GM21786 (cell line): Measurements from ENCODE around the gene ID2.
"Not testable (repeated sequence)": the region's sequence is repeated elsewhere in the genome, so short reads cannot be mapped to it uniquely, and the experiment has no call there.

Experiments used
- ATAC-seq: cut with Tn5 transposase; IDR thresholded peaks from one replicate; pipeline ENCODE4 v1.9.1; 2021; ENCODE audit not compliant: unreplicated experiment

ID2 gene

GRCh38 chr2:8725838-8726237 lies 44.0 kb downstream of the ID2 start:
- no peak for ATAC-seq

DNA sequence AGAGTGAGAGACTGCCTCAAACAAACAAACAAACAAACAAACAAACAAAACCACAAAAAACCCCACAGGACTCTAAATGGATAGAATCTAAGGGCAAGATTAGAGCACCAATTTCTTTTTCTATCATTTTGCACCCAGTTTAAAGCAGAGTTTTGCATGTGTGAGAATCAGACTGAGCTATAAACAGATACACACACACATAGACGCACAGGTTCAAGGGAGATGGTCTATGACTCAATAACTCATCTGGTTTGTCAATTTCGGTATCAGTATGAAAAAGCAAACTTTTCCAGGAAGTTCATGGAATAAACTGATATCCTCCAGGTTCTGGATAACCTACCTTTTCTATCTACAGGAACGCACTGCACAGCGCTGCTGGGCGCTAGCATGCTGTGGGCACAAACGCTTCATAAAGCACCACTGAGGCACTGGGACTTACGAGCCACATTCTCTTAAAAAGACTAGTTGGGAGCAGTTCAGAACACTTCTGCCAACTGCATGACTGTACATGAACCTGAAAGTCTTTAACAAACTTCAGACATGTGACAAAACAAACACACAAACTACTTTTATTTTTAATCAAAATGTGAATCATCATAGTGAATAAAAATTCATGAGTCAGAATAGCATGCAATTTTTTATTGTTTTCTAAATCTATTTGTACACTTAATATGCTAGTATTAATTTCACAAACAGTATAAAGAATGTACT lies 46.6 kb downstream of the ID2 start:
- ATAC-seq: no peak

- not testable (repeated sequence) for ATAC-seq
These were observed 47.2 kb downstream of the ID2 start for GRCh38 chr2:8729101-8729500.

GRCh38 chr2:8729939-8730338 lies 48.1 kb downstream of the ID2 start:
- ATAC-seq: no peak

DNA sequence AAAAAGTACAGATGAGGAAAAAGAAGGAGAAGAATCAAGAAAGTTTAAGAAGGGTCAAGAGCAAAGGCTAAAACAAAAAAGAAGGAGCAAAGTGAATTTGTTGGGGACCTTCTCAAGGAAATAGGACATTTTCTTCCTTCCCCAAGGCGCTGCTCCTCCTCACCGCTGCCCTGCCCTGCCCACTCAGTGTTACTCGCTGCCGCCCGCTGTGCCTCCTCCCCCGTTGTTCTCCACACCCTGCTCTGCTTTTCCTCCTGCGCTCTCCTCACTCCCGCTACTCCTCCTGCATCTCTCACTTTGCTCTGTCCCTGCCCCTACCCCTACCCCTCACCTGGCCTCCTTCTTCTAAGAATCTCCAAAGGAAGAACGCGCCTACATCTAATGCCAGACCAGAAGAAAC lies 50.7 kb downstream of the ID2 start:
- ATAC-seq: no peak
